Uterus (tissue), 2 donors: Measurements from ENCODE around the gene DNAH11.

Experiments used
- CTCF ChIP-seq, 4 experiments: fragments of 200-600 bp in 2 of 4; fragments of 450-650 bp in 2 of 4; sonication (generic) in 2 of 4; IDR thresholded peaks; one replicate each; pipeline ENCODE4 v1.5.1; 2016 to 2019; ENCODE audit warnings: antibody characterized with exemption in 4 of 4, mild to moderate bottlenecking in 2 of 4, moderate library complexity in 1 of 4
- POLR2A ChIP-seq, 2 donors: fragments of 450-650 bp; IDR thresholded peaks; one replicate each; pipeline ENCODE4 v1.6.1; 2016; ENCODE audit warnings: antibody characterized with exemption in 2 of 2, mild to moderate bottlenecking in 1 of 2, moderate library complexity in 1 of 2

DNA sequence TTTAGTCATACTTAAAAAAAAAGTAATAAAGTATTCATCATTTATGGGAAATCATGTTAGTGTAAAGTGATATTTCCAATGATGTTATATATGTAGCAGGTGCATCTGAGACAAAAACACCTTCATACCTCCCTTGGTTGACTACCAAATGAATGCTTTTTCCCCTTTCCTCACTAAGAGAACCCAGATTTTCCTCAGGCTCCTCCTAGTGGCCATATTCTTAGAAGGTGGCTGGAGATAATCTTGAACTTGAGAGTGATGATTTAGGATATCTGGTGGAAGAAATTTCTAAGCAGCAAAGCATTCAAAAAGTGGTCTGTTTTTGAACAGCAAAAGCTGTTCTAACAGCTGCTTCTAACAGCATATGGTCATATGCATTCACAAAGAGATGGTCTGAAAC, 16.8 kb upstream of the DNAH11 start:
- peak in 2 of 4 experiments; percentile 19 to 26 for TF ChIP-seq CTCF (IDR thresholded peaks at IDR 0.05)
- no peak for TF ChIP-seq POLR2A (IDR thresholded peaks at IDR 0.05)
